H9 (cell line): ENCODE results near the gene JAGN1. TPM values are rescaled to one million over a fixed set of nuclear protein-coding genes. Genes with fewer than 3 reads are reported as not detected.
"Not testable (repeated sequence)": the region's sequence is repeated elsewhere in the genome, so short reads cannot be mapped to it uniquely, and the experiment has no call there.

Experiments used
- DNase-seq: peaks from one replicate; pipeline ENCODE4 v3.0.0-alpha.2; 2017
- H2AFZ ChIP-seq: one replicate; pipeline ENCODE4 v1.6.1; 2013; ENCODE audit warnings: mild to moderate bottlenecking, low read length, control low read depth, moderate library complexity
- H2AK5ac ChIP-seq: 2 replicates; pipeline ENCODE4 v1.6.1; 2013; ENCODE audit warnings: low read length, control low read depth, mixed read lengths; ENCODE audit not compliant: insufficient read length
- H2BK120ac ChIP-seq: one replicate; pipeline ENCODE4 v1.6.1; 2013; ENCODE audit warnings: low read depth, mild to moderate bottlenecking, low read length, control low read depth, inconsistent platforms; ENCODE audit not compliant: poor library complexity, severe bottlenecking
- H2BK12ac ChIP-seq: 2 replicates; pipeline ENCODE4 v1.6.1; 2013; ENCODE audit warnings: low read length, control low read depth, mixed read lengths, low read depth; ENCODE audit not compliant: insufficient read length
- H2BK15ac ChIP-seq: 2 replicates; pipeline ENCODE4 v1.6.1; 2013; ENCODE audit warnings: low read depth, low read length, control low read depth
- H2BK20ac ChIP-seq: one replicate; pipeline ENCODE4 v1.6.1; 2013; ENCODE audit warnings: low read depth, mild to moderate bottlenecking, low read length, control low read depth, inconsistent platforms; ENCODE audit not compliant: poor library complexity, severe bottlenecking
- H2BK5ac ChIP-seq: 2 replicates; pipeline ENCODE4 v1.6.1; 2013; ENCODE audit warnings: low read length, control low read depth, mixed read lengths; ENCODE audit not compliant: insufficient read length
- H3K14ac ChIP-seq: 2 replicates; pipeline ENCODE4 v1.6.1; 2013; ENCODE audit warnings: low read length, control low read depth; ENCODE audit not compliant: insufficient read depth
- H3K18ac ChIP-seq: 2 replicates; pipeline ENCODE4 v1.6.1; 2013; ENCODE audit warnings: low read depth, mild to moderate bottlenecking, mixed read lengths, low read length, control low read depth; ENCODE audit not compliant: insufficient read length
- H3K23ac ChIP-seq: 2 replicates; pipeline ENCODE4 v1.6.1; 2013; ENCODE audit warnings: low read length, control low read depth, mixed read lengths, low read depth; ENCODE audit not compliant: insufficient read length
- H3K23me2 ChIP-seq: 2 replicates; pipeline ENCODE4 v1.6.1; 2013; ENCODE audit warnings: low read depth, mild to moderate bottlenecking, mixed read lengths, low read length, control low read depth; ENCODE audit not compliant: insufficient read length, poor library complexity, severe bottlenecking
- H3K27ac ChIP-seq: 2 replicates; pipeline ENCODE4 v1.5.1; 2013; ENCODE audit warnings: low read length, control low read depth, mixed read lengths, low read depth; ENCODE audit not compliant: insufficient read length
- H3K27me3 ChIP-seq: 2 replicates; pipeline ENCODE4 v1.6.1; 2013; ENCODE audit warnings: low read length, control low read depth, inconsistent platforms; ENCODE audit not compliant: insufficient read depth
- H3K4ac ChIP-seq: 2 replicates; pipeline ENCODE4 v1.6.1; 2013; ENCODE audit warnings: low read depth, mild to moderate bottlenecking, control low read depth, inconsistent platforms, low read length, moderate library complexity
- H3K4me1 ChIP-seq: 2 replicates; pipeline ENCODE4 v1.6.1; 2013; ENCODE audit warnings: low read length, control low read depth, inconsistent platforms; ENCODE audit not compliant: insufficient read depth
- H3K4me2 ChIP-seq: 2 replicates; pipeline ENCODE4 v1.6.1; 2013; ENCODE audit warnings: low read length, control low read depth, mixed read lengths; ENCODE audit not compliant: insufficient read length, insufficient read depth
- H3K56ac ChIP-seq: 2 replicates; pipeline ENCODE4 v1.6.1; 2013; ENCODE audit warnings: low read depth, mild to moderate bottlenecking, mixed read lengths, low read length, control low read depth; ENCODE audit not compliant: insufficient read length
- H3K79me1 ChIP-seq: 2 replicates; pipeline ENCODE4 v1.6.1; 2013; ENCODE audit warnings: low read depth, mild to moderate bottlenecking, moderate library complexity, low read length, control low read depth, inconsistent platforms; ENCODE audit not compliant: insufficient read depth, poor library complexity, severe bottlenecking
- H3K79me2 ChIP-seq: 2 replicates; pipeline ENCODE4 v1.6.1; 2013; ENCODE audit warnings: low read length, control low read depth, inconsistent platforms; ENCODE audit not compliant: insufficient read depth
- H3K9ac ChIP-seq: 2 replicates; pipeline ENCODE4 v1.6.1; 2013; ENCODE audit warnings: low read length, control low read depth, mixed read lengths; ENCODE audit not compliant: insufficient read length; ENCODE audit errors: extremely low read depth
- H3K9me3 ChIP-seq: one replicate; pipeline ENCODE4 v1.6.1; 2013; ENCODE audit warnings: low read depth, low read length, inconsistent platforms; ENCODE audit not compliant: control insufficient read depth
- H3T11ph ChIP-seq: one replicate; pipeline ENCODE4 v1.6.1; 2013; ENCODE audit warnings: mild to moderate bottlenecking, low read length, control low read depth, inconsistent platforms
- H4K20me1 ChIP-seq: one replicate; pipeline ENCODE4 v1.6.1; 2013; ENCODE audit not compliant: control insufficient read depth, insufficient read length, insufficient read depth
- H4K5ac ChIP-seq: 2 replicates; pipeline ENCODE4 v1.6.1; 2013; ENCODE audit warnings: low read depth, mild to moderate bottlenecking, mixed read lengths, low read length, control low read depth; ENCODE audit not compliant: insufficient read length
- H4K8ac ChIP-seq: replicated peaks from 2 replicates; pipeline ENCODE4 v1.6.1; 2013; ENCODE audit warnings: low read length, control low read depth, mixed read lengths, low read depth; ENCODE audit not compliant: insufficient read length
- H4K91ac ChIP-seq: 2 replicates; pipeline ENCODE4 v1.6.1; 2013; ENCODE audit warnings: low read depth, mild to moderate bottlenecking, moderate library complexity, mixed read lengths, low read length, control low read depth; ENCODE audit not compliant: insufficient read length
- H3K27ac Mint-ChIP-seq, 3 experiments: 2 replicates in 2 of 3; 3 replicates in 1 of 3; pipeline ENCODE4 v1.8.0; 2020 to 2021; ENCODE audit warnings: mixed read lengths in 3 of 3, mild to moderate bottlenecking in 1 of 3, moderate library complexity in 1 of 3
- H3K27me3 Mint-ChIP-seq: 2 replicates; pipeline ENCODE4 v1.8.0; 2021; ENCODE audit warnings: low read depth, mild to moderate bottlenecking, moderate library complexity, mixed read lengths
- H3K36me3 Mint-ChIP-seq, 3 experiments: 2 replicates in 2 of 3; 3 replicates in 1 of 3; pipeline ENCODE4 v1.8.0; 2020 to 2021; ENCODE audit warnings: low read depth in 3 of 3, mixed read lengths in 3 of 3; ENCODE audit not compliant: insufficient read depth in 1 of 3
- H3K4me1 Mint-ChIP-seq, 2 experiments: 2 replicates each; pipeline ENCODE4 v1.8.0; 2020; ENCODE audit warnings: mixed read lengths in 2 of 2
- H3K4me3 Mint-ChIP-seq, 2 experiments: 2 replicates in 1 of 2; 3 replicates in 1 of 2; pipeline ENCODE4 v1.8.0; 2020 to 2021; ENCODE audit warnings: mild to moderate bottlenecking in 2 of 2, mixed read lengths in 2 of 2, moderate library complexity in 1 of 2
- H3K9me3 Mint-ChIP-seq, 2 experiments: 2 replicates in 1 of 2; 3 replicates in 1 of 2; pipeline ENCODE4 v1.8.0; 2020; ENCODE audit warnings: mild to moderate bottlenecking in 2 of 2, mixed read lengths in 2 of 2, moderate library complexity in 1 of 2
- WGBS: extraction: QIAGEN DNeasy Blood & Tissue Kit; methylation state at CpG from one replicate; pipeline ENCODE4 v1.1.7; 2013; ENCODE audit warnings: missing lambda C conversion rate, low lambda C conversion rate, mixed read lengths; ENCODE audit not compliant: insufficient read length; ENCODE audit errors: extremely low coverage; 5-methylcytosine and 5-hydroxymethylcytosine counted together
- total RNA-seq: library from RNA; stranded (reverse); gene quantifications from 2 replicates; pipeline ENCODE4 v1.2.1, GENCODE V29; 2021

JAGN1 gene
- total RNA-seq, 1 experiment from 2014 or later = 33.5 TPM

DNA sequence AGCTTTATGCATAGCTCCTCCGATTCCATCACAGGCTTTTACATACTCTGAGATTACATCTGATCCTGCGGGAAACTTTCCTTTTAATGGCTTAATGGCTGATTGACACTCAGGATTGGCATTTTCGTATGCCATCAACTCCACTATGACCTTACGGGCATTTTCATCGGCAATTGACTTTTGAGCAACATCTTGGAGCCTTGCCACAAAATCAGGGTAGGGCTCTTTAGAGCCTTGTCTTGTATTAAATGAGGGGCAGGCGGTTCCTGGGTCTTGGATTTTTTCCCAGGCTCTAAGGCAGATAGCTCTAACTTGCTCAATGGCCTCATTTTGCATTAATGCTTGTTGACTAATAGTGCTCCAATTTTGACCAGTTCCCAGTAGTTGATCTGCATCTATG lies 38.5 kb upstream of the JAGN1 start:
- H3K27me3 ChIP-seq, H3K27ac ChIP-seq, H3K4me3 Mint-ChIP-seq, H3K23me2 ChIP-seq, H3K18ac ChIP-seq, H2BK12ac ChIP-seq, H3K23ac ChIP-seq, H3K79me1 ChIP-seq, H4K8ac ChIP-seq, H2AFZ ChIP-seq, H2AK5ac ChIP-seq, H3K9ac ChIP-seq, H3K79me2 ChIP-seq, H3K9me3 Mint-ChIP-seq, H3K56ac ChIP-seq, H3K36me3 Mint-ChIP-seq, H3K14ac ChIP-seq, H2BK120ac ChIP-seq, H3K9me3 ChIP-seq, H4K20me1 ChIP-seq, H4K5ac ChIP-seq, H3K4me2 ChIP-seq, H3K27ac Mint-ChIP-seq, H3T11ph ChIP-seq, H2BK15ac ChIP-seq, H4K91ac ChIP-seq, H2BK20ac ChIP-seq, DNase-seq, H3K4me1 ChIP-seq, H3K4ac ChIP-seq, H2BK5ac ChIP-seq: not testable (repeated sequence)
- whole genome bisulfite sequencing = no CpG with 5 or more reads among the region's 6 CpGs
- Mint-ChIP-seq H3K27me3 (peaks cover 17% of the 10 kb centered on the region), H3K4me1 (peaks cover 16 to 21% of the 10 kb centered on the region in 2 experiments)
